HG02885 (cell line): ENCODE measurements around the gene USH1C.

Source experiments
- ATAC-seq: cut with Tn5 transposase; IDR thresholded peaks from one replicate; pipeline ENCODE4 v1.9.1; 2021; ENCODE audit warnings: mild to moderate bottlenecking; ENCODE audit not compliant: unreplicated experiment, poor library complexity

The USH1C gene

GRCh38 chr11:17446482-17446881 lies 97.7 kb downstream of the USH1C start:
- ATAC-seq: no peak

GRCh38 chr11:17445240-17445795 lies 98.9 kb downstream of the USH1C start:
- no peak for ATAC-seq

- ATAC-seq: no peak
These were observed 100.1 kb downstream of the USH1C start for GRCh38 chr11:17443926-17444690.
